H1 (cell line): ENCODE data around the gene ELAVL2. TPM values are rescaled to one million over a fixed set of nuclear protein-coding genes. Genes with fewer than 3 reads are reported as not detected.

ENCODE experiments used
- CTCF ChIA-PET: fragments of 300-600 bp; sonication (Branson Sonifier 250); formaldehyde crosslinking; loops from one replicate; lab custom pipeline; 2021; ENCODE audit not compliant: partially characterized antibody; lab: Charles Lee
- POLR2A ChIA-PET: fragments of 300-600 bp; sonication (Branson Sonifier 250); formaldehyde crosslinking; loops from one replicate; lab custom pipeline; 2021; ENCODE audit warnings: inconsistent platforms; ENCODE audit not compliant: partially characterized antibody; lab: Charles Lee
- DNase-seq, 2 experiments: peaks; one replicate each; pipeline versions ENCODE4 v3.0.0 to v3.0.0-alpha.2; 2010 to 2022; ENCODE audit warnings: low spot score in 2 of 2, low read depth in 1 of 2, mixed read lengths in 1 of 2
- FAIRE-seq: peaks from 2 replicates; lab custom pipeline; 2011; peaks lifted over from hg19 to GRCh38; lab: Jason Lieb, UNC
- H2AFZ ChIP-seq: 2 replicates; pipeline ENCODE4 v1.8.1; 2012; ENCODE audit warnings: low read length, inconsistent platforms
- H2AK5ac ChIP-seq: 2 replicates; pipeline ENCODE4 v1.6.1; 2013; ENCODE audit warnings: low read depth, low read length
- H2BK120ac ChIP-seq: replicated peaks from 2 replicates; pipeline ENCODE3; 2013; ENCODE audit warnings: low read depth, low read length, inconsistent platforms
- H2BK12ac ChIP-seq: 2 replicates; pipeline ENCODE4 v1.6.1; 2013; ENCODE audit warnings: low read depth, low read length
- H2BK15ac ChIP-seq: 2 replicates; pipeline ENCODE4 v1.6.1; 2013; ENCODE audit warnings: low read length
- H2BK20ac ChIP-seq: 2 replicates; pipeline ENCODE4 v1.6.1; 2013; ENCODE audit warnings: low read length
- H2BK5ac ChIP-seq: 2 replicates; pipeline ENCODE4 v1.6.1; 2013; ENCODE audit warnings: low read depth, low read length
- H3K14ac ChIP-seq: 2 replicates; pipeline ENCODE4 v1.6.1; 2013; ENCODE audit warnings: inconsistent platforms; ENCODE audit not compliant: insufficient read length
- H3K18ac ChIP-seq: 2 replicates; pipeline ENCODE4 v1.6.1; 2013; ENCODE audit warnings: low read length; ENCODE audit errors: extremely low read depth
- H3K23ac ChIP-seq: 2 replicates; pipeline ENCODE4 v1.6.1; 2013; ENCODE audit warnings: inconsistent platforms; ENCODE audit not compliant: insufficient read length
- H3K23me2 ChIP-seq: 2 replicates; pipeline ENCODE4 v1.6.1; 2013; ENCODE audit warnings: low read depth, low read length
- H3K27ac ChIP-seq: 2 replicates; pipeline ENCODE4 v1.6.1; 2011; ENCODE audit warnings: low read depth, low read length, inconsistent platforms
- H3K27me3 ChIP-seq, 4 experiments: replicated peaks in 1 of 4; 1 replicate in 1 of 4; 2 replicates in 3 of 4; pipeline versions ENCODE4 v1.6.1 to v1.8.1; 2011 to 2013; ENCODE audit warnings: low read length in 3 of 4, mild to moderate bottlenecking in 3 of 4, inconsistent platforms in 2 of 4, mixed read lengths in 2 of 4, moderate library complexity in 1 of 4; ENCODE audit not compliant: control insufficient read depth in 3 of 4, insufficient read depth in 3 of 4; ENCODE audit errors: extremely low read depth in 1 of 4
- H3K36me3 ChIP-seq, 4 experiments: 2 replicates each; pipeline versions ENCODE4 v1.6.1 to v1.8.1; 2011 to 2013; ENCODE audit warnings: mild to moderate bottlenecking in 4 of 4, low read length in 3 of 4, moderate library complexity in 2 of 4, control low read depth in 1 of 4, inconsistent platforms in 1 of 4; ENCODE audit not compliant: insufficient read depth in 4 of 4, control insufficient read depth in 2 of 4
- H3K4ac ChIP-seq: replicated peaks from 2 replicates; pipeline ENCODE3; 2013; ENCODE audit warnings: low read length, low read depth, mixed read lengths, inconsistent platforms; ENCODE audit not compliant: insufficient read length
- H3K4me1 ChIP-seq, 4 experiments: replicated peaks in 1 of 4; 1 replicate in 1 of 4; 2 replicates in 3 of 4; pipeline versions ENCODE4 v1.6.1 to v1.8.1; 2011 to 2013; ENCODE audit warnings: low read length in 3 of 4, inconsistent platforms in 2 of 4, mixed read lengths in 1 of 4; ENCODE audit not compliant: insufficient read depth in 4 of 4, control insufficient read depth in 3 of 4
- H3K4me2 ChIP-seq, 2 experiments: 2 replicates each; pipeline versions ENCODE4 v1.6.1 to v1.8.1; 2011 to 2013; ENCODE audit warnings: low read depth in 2 of 2, low read length in 2 of 2, control low read depth in 1 of 2, inconsistent platforms in 1 of 2, mild to moderate bottlenecking in 1 of 2; ENCODE audit not compliant: insufficient read depth in 1 of 2
- H3K4me3 ChIP-seq, 4 experiments: fragments of 200-600, 300-600 bp in 1 of 4; sonication (generic), shearing (Covaris generic), sonication (Bioruptor Twin) in 1 of 4; 2 replicates each; pipeline versions ENCODE4 v1.5.1 to v1.8.1; 2011 to 2016; ENCODE audit warnings: low read length in 4 of 4, low read depth in 3 of 4, control low read depth in 2 of 4, inconsistent platforms in 2 of 4, mild to moderate bottlenecking in 2 of 4, mixed read lengths in 1 of 4, moderate library complexity in 1 of 4; ENCODE audit not compliant: insufficient read depth in 2 of 4; ENCODE audit errors: extremely low read depth in 1 of 4
- H3K56ac ChIP-seq: replicated peaks from 2 replicates; pipeline ENCODE3; 2013; ENCODE audit warnings: low read depth, mild to moderate bottlenecking, mixed read lengths, low read length, inconsistent platforms; ENCODE audit not compliant: insufficient read length
- H3K79me1 ChIP-seq: 2 replicates; pipeline ENCODE4 v1.6.1; 2013; ENCODE audit warnings: low read depth, low read length, control low read depth
- H3K79me2 ChIP-seq, 2 experiments: 2 replicates each; pipeline versions ENCODE4 v1.6.1 to v1.8.1; 2012 to 2013; ENCODE audit warnings: low read length in 2 of 2, mild to moderate bottlenecking in 2 of 2, inconsistent platforms in 1 of 2; ENCODE audit not compliant: insufficient read depth in 2 of 2, control insufficient read depth in 1 of 2
- H3K9ac ChIP-seq, 4 experiments: replicated peaks in 1 of 4; 1 replicate in 1 of 4; 2 replicates in 3 of 4; pipeline versions ENCODE4 v1.6.1 to v1.8.1; 2011 to 2013; ENCODE audit warnings: low read depth in 3 of 4, low read length in 3 of 4, control low read depth in 2 of 4, mild to moderate bottlenecking in 2 of 4, moderate library complexity in 2 of 4, inconsistent platforms in 1 of 4; ENCODE audit errors: extremely low read depth in 1 of 4
- H3K9me3 ChIP-seq, 2 experiments: 2 replicates each; pipeline versions ENCODE4 v1.6.1 to v1.8.1; 2012 to 2013; ENCODE audit warnings: mild to moderate bottlenecking in 2 of 2, moderate library complexity in 2 of 2, control low read depth in 1 of 2, inconsistent platforms in 1 of 2, low read depth in 1 of 2, low read length in 1 of 2, mixed read lengths in 1 of 2; ENCODE audit not compliant: insufficient read depth in 2 of 2
- H4K20me1 ChIP-seq, 2 experiments: replicated peaks in 1 of 2; 2 replicates each; pipeline versions ENCODE3 to v1.8.1; 2011 to 2013; ENCODE audit warnings: inconsistent platforms in 2 of 2, low read length in 2 of 2, mild to moderate bottlenecking in 1 of 2; ENCODE audit not compliant: insufficient read depth in 2 of 2, control insufficient read depth in 1 of 2
- H4K5ac ChIP-seq: 2 replicates; pipeline ENCODE4 v1.6.1; 2013; ENCODE audit warnings: low read length, low read depth, mixed read lengths, inconsistent platforms; ENCODE audit not compliant: insufficient read length
- H4K8ac ChIP-seq: 2 replicates; pipeline ENCODE4 v1.8.0; 2013; ENCODE audit warnings: mild to moderate bottlenecking, moderate library complexity, low read length, inconsistent platforms; ENCODE audit not compliant: insufficient read depth; ENCODE audit errors: extremely low read depth
- H4K91ac ChIP-seq: replicated peaks from 2 replicates; pipeline ENCODE3; 2013; ENCODE audit warnings: low read length, mixed read lengths, inconsistent platforms; ENCODE audit not compliant: insufficient read length
- CBX8 ChIP-seq: fragments of 300-800, 300-1000 bp; sonication (generic); IDR thresholded peaks from 2 replicates; pipeline ENCODE4 v1.7.1; 2016; ENCODE audit warnings: low read depth, low read length, borderline replicate concordance
- KDM4A ChIP-seq: IDR thresholded peaks from one replicate; pipeline ENCODE4 v1.7.1; 2012; ENCODE audit warnings: low read depth, mild to moderate bottlenecking, moderate library complexity, low read length, inconsistent platforms; ENCODE audit not compliant: severe bottlenecking
- WGBS, 2 experiments: shearing (Covaris generic) in 1 of 2; methylation state at CpG; one replicate each; pipeline versions ENCODE4 v1.1.6 to v1.1.7; 2013 to 2015; ENCODE audit warnings: low lambda C conversion rate in 2 of 2, mixed read lengths in 2 of 2, inconsistent platforms in 1 of 2, low coverage in 1 of 2, missing lambda C conversion rate in 1 of 2; ENCODE audit not compliant: insufficient replicate concordance in 2 of 2, insufficient coverage in 1 of 2, insufficient read length in 1 of 2; ENCODE audit errors: extremely low coverage in 1 of 2, missing lambda C conversion rate in 1 of 2; 5-methylcytosine and 5-hydroxymethylcytosine counted together
- polyA plus RNA-seq, 7 experiments: library from polyadenylated mRNA; depleted of rRNA in 3 of 7; stranded (reverse) in 5 of 7; unstranded in 2 of 7; fragments of >200 nt in 5 of 7; fragments of 200-250 nt in 2 of 7; gene quantifications; 1 replicate in 5 of 7; 2 replicates in 1 of 7; 4 replicates in 1 of 7; pipeline versions ENCODE4 v1.2.1 to v1.2.3, GENCODE V29; 2011 to 2013; ENCODE audit warnings: missing spikeins in 2 of 7, mixed read lengths in 2 of 7
- total RNA-seq: library from RNA; stranded (reverse); fragmentation: NEBNext Ultra II Directional; extraction: Animal tissue kit (Norgen Biotek cat#: 25700); gene quantifications from 2 replicates; pipeline ENCODE4 v1.2.1, GENCODE V29; 2021

The ELAVL2 gene
- total and polyA plus RNA-seq, 2 of the 8 experiments (the other 6 are each of a cell fraction or from before 2014, with no cell fraction given), result 4.9 to 21.9 TPM

GRCh38 chr9:23728736-23729135, 97.3 kb downstream of the ELAVL2 start:
- Histone ChIP-seq H2BK15ac (no peak overlapping the region), H3K14ac (no peak overlapping the region), H4K8ac (no peak overlapping the region), H3K4me3 (no peak overlapping the region), H3K4me2 (no peak overlapping the region), H3K23me2 (no peaks in the 10 kb centered on the region), H3K79me1 (no peaks in the 10 kb centered on the region; the same call in 1 of the 2 replicates), H2BK5ac (no peak overlapping the region), H3K18ac (no peak overlapping the region), H3K23ac (no peak overlapping the region), H3K9me3 (no peaks in the 10 kb centered on the region), H4K5ac (no peak overlapping the region), H2AK5ac (no peak overlapping the region), H4K20me1 (peaks cover 0 to 2% of the 10 kb centered on the region in 2 experiments), H3K36me3 (peaks cover 0 to 5% (median 1%) of the 10 kb centered on the region in 4 experiments; a peak in 2 of 8 replicates), H2BK12ac (no peak overlapping the region), H4K91ac (no peak overlapping the region), H3K4me1 (peaks cover 0 to 13% (median 3%) of the 10 kb centered on the region in 4 experiments; a peak in 3 of 7 replicates), H2AFZ (no peak overlapping the region), H3K56ac (no peak overlapping the region), H2BK120ac (no peak overlapping the region), H3K9ac (no peak overlapping the region), H3K27me3 (no peaks in the 10 kb centered on the region), H3K4ac (no peak overlapping the region), H3K79me2 (peaks cover 0 to 89% of the 10 kb centered on the region in 2 experiments; a peak in 2 of 4 replicates), H3K27ac (no peak overlapping the region), H2BK20ac (no peak overlapping the region)
- FAIRE-seq (no peak), DNase-seq (no peak)
- CTCF ChIA-PET, result interaction anchor here (1.1 kb wide), 1 partner anchor 29 kb away, joined by 3 read pairs; no protein-coding TSS in a partner anchor
- POLR2A ChIA-PET, result interaction anchor here (0.8 kb wide), 1 partner anchor 11 kb away, joined by 3 read pairs; no protein-coding TSS in a partner anchor
- 97% methylated on average over 2 of the region's 2 CpGs; no CpG with 5 or more reads in 1 of the 2 experiments for WGBS, 2 experiments
- TF ChIP-seq CBX8, result no peak
- no peak for TF ChIP-seq KDM4A
